ENCODE results near the gene NSF. TPM values are rescaled to one million over a fixed set of nuclear protein-coding genes. Genes with fewer than 3 reads are reported as not detected.

The NSF gene
- total and polyA plus RNA-seq, 2 donors (not counting 1 experiment from before 2014, with no cell fraction given), result 65.5 to 66.7 TPM

GRCh38 chr17:46730679-46731078 lies 140.2 kb downstream of the NSF start:
- no peak for DNase-seq (ENCODE audit: low read depth in 2 of 2)
- Histone ChIP-seq H3K9me3 (ENCODE audit: control insufficient read depth, insufficient read depth, low read depth, low read length) (no peaks in the 10 kb centered on the region), H3K27ac (ENCODE audit: insufficient read depth, low read length) (no peak overlapping the region), H4K20me1 (ENCODE audit: control insufficient read depth, extremely low read depth, insufficient read depth, low read length) (no peaks in the 10 kb centered on the region), H3K79me2 (ENCODE audit: control insufficient read depth, insufficient read depth, low read length) (no peaks in the 10 kb centered on the region), H3K27me3 (ENCODE audit: control insufficient read depth, insufficient read depth, low read length) (no peaks in the 10 kb centered on the region), H3K9ac (ENCODE audit: insufficient read depth, low read length) (no peak overlapping the region), H2AFZ (ENCODE audit: low read length) (no peak overlapping the region), H3K4me1 (ENCODE audit: control insufficient read depth, extremely low read depth, insufficient read depth, low read length) (peaks cover 21% of the 10 kb centered on the region), H3K4me3 (replicated peaks in 1 of 4; ENCODE audit: control extremely low read depth in 1 of 4, insufficient read depth in 1 of 4, low read depth in 3 of 4, low read length in 4 of 4) (no peak overlapping the region), H3K36me3 (ENCODE audit: control insufficient read depth, insufficient read depth, low read length) (no peaks in the 10 kb centered on the region), H3K4me2 (ENCODE audit: extremely low read depth, insufficient read depth, low read length) (no peak overlapping the region)
- no peak for TF ChIP-seq EZH2 (IDR thresholded peaks at IDR 0.05; ENCODE audit: low read length, missing control alignments)
- TF ChIP-seq CTCF (conservative IDR thresholded peaks at IDR 0.05 in 1 of 2, IDR thresholded peaks at IDR 0.05 in 1 of 2; ENCODE audit: low read depth in 1 of 2, low read length in 2 of 2), result no peak

- H3K4me2 ChIP-seq (ENCODE audit: extremely low read depth, insufficient read depth, low read length), result no peak overlapping the region
Measured at GRCh38 chr17:46732160-46732559, 141.7 kb downstream of the NSF start.

DNA sequence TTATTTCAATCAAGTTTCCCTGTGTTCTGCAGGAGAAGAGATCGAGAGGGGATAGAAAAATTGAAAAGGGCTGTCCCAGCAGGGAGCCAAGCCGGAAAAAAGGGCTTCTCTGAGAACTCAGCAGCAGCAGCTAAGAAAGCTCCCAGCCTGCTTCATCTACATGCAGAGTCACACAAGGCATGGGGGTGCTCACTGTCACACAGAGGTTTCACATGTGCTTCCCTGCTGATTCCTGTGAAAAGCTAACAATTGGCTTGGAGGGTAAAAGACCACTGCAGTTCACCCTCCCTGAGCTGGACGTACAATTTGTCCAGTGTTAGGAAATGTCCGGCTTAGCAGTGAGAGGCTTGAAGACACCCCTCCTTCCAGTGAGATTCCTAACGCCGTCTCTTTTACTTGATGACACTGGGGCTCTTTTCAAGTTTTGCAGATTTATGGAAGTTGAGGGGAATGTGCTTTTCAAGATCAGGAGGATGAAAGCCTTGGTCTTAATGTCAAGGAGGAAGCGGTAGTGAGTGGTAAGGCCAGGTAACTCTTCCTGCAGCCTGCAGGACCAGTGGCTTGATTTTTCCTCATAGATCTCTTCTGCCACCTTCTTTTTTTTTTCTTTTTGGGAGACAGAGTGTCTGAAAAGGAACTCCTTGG lies 142.4 kb downstream of the NSF start:
- Histone ChIP-seq H3K36me3 (ENCODE audit: control insufficient read depth, insufficient read depth, low read length) (no peaks in the 10 kb centered on the region), H4K20me1 (ENCODE audit: control insufficient read depth, extremely low read depth, insufficient read depth, low read length) (no peaks in the 10 kb centered on the region), H3K27me3 (ENCODE audit: control insufficient read depth, insufficient read depth, low read length) (no peaks in the 10 kb centered on the region), H3K9me3 (ENCODE audit: control insufficient read depth, insufficient read depth, low read depth, low read length) (no peaks in the 10 kb centered on the region), H3K4me3 (replicated peaks in 1 of 4; ENCODE audit: control extremely low read depth in 1 of 4, insufficient read depth in 1 of 4, low read depth in 3 of 4, low read length in 4 of 4) (no peak overlapping the region), H3K27ac (ENCODE audit: insufficient read depth, low read length) (no peak overlapping the region), H3K4me2 (ENCODE audit: extremely low read depth, insufficient read depth, low read length) (no peak overlapping the region), H3K79me2 (ENCODE audit: control insufficient read depth, insufficient read depth, low read length) (no peaks in the 10 kb centered on the region), H3K4me1 (ENCODE audit: control insufficient read depth, extremely low read depth, insufficient read depth, low read length) (peaks cover 12% of the 10 kb centered on the region), H3K9ac (ENCODE audit: insufficient read depth, low read length) (no peak overlapping the region), H2AFZ (ENCODE audit: low read length) (no peak overlapping the region)
- no peak for DNase-seq (ENCODE audit: low read depth in 2 of 2)
- TF ChIP-seq EZH2 (IDR thresholded peaks at IDR 0.05; ENCODE audit: low read length, missing control alignments), result no peak
- no peak for TF ChIP-seq CTCF (conservative IDR thresholded peaks at IDR 0.05 in 1 of 2, IDR thresholded peaks at IDR 0.05 in 1 of 2; ENCODE audit: low read depth in 1 of 2, low read length in 2 of 2)

More at GRCh38 chr17:46732160-46732559, 141.7 kb downstream of the NSF start:
- DNase-seq (ENCODE audit: low read depth in 2 of 2), result no peak
- Histone ChIP-seq H3K9ac (ENCODE audit: insufficient read depth, low read length) (no peak overlapping the region), H3K4me1 (ENCODE audit: control insufficient read depth, extremely low read depth, insufficient read depth, low read length) (peaks cover 17% of the 10 kb centered on the region), H3K4me3 (replicated peaks in 1 of 4; ENCODE audit: control extremely low read depth in 1 of 4, insufficient read depth in 1 of 4, low read depth in 3 of 4, low read length in 4 of 4) (no peak overlapping the region), H3K27me3 (ENCODE audit: control insufficient read depth, insufficient read depth, low read length) (no peaks in the 10 kb centered on the region), H2AFZ (ENCODE audit: low read length) (no peak overlapping the region), H4K20me1 (ENCODE audit: control insufficient read depth, extremely low read depth, insufficient read depth, low read length) (no peaks in the 10 kb centered on the region), H3K9me3 (ENCODE audit: control insufficient read depth, insufficient read depth, low read depth, low read length) (no peaks in the 10 kb centered on the region), H3K79me2 (ENCODE audit: control insufficient read depth, insufficient read depth, low read length) (no peaks in the 10 kb centered on the region), H3K27ac (ENCODE audit: insufficient read depth, low read length) (no peak overlapping the region), H3K36me3 (ENCODE audit: control insufficient read depth, insufficient read depth, low read length) (no peaks in the 10 kb centered on the region)
- TF ChIP-seq EZH2 (IDR thresholded peaks at IDR 0.05; ENCODE audit: low read length, missing control alignments) (no peak), CTCF (conservative IDR thresholded peaks at IDR 0.05 in 1 of 2, IDR thresholded peaks at IDR 0.05 in 1 of 2; ENCODE audit: low read depth in 1 of 2, low read length in 2 of 2) (no peak)
